H1 (cell line): ENCODE results near the gene PBX3. TPM values are rescaled to one million over a fixed set of nuclear protein-coding genes. Genes with fewer than 3 reads are reported as not detected.

Source experiments
- CEBPB ChIP-seq: IDR thresholded peaks from 2 replicates; pipeline ENCODE4 v1.6.1; 2012; ENCODE audit warnings: low read depth, low read length
- NRF1 ChIP-seq: IDR thresholded peaks from 2 replicates; pipeline ENCODE4 v1.6.1; 2011; ENCODE audit warnings: mild to moderate bottlenecking, low read depth, low read length, improper control_type of control experiment
- POLR2A ChIP-seq, 2 experiments: IDR thresholded peaks; 1 replicate in 1 of 2; 2 replicates in 1 of 2; pipeline ENCODE4 v1.6.1; 2011; ENCODE audit warnings: low read depth in 2 of 2, low read length in 2 of 2, mild to moderate bottlenecking in 2 of 2; ENCODE audit errors: control extremely low read depth in 1 of 2
- polyA plus RNA-seq, 7 experiments: library from polyadenylated mRNA; depleted of rRNA in 3 of 7; stranded (reverse) in 5 of 7; unstranded in 2 of 7; fragments of >200 nt in 5 of 7; fragments of 200-250 nt in 2 of 7; gene quantifications; 1 replicate in 5 of 7; 2 replicates in 1 of 7; 4 replicates in 1 of 7; pipeline versions ENCODE4 v1.2.1 to v1.2.3, GENCODE V29; 2011 to 2013; ENCODE audit warnings: missing spikeins in 2 of 7, mixed read lengths in 2 of 7
- total RNA-seq: library from RNA; stranded (reverse); fragmentation: NEBNext Ultra II Directional; extraction: Animal tissue kit (Norgen Biotek cat#: 25700); gene quantifications from 2 replicates; pipeline ENCODE4 v1.2.1, GENCODE V29; 2021
- TF ChIP-seq, protein P1 (sequence below): fragments of 300-600 bp; sonication (generic); IDR thresholded peaks from 2 replicates; pipeline ENCODE4 v1.7.1; 2012; ENCODE audit warnings: low read length, moderate library complexity, mild to moderate bottlenecking, inconsistent platforms; ENCODE audit not compliant: insufficient replicate concordance

Gene PBX3
- total and polyA plus RNA-seq, 2 of the 8 experiments (the other 6 are each of a cell fraction or from before 2014, with no cell fraction given), result 22.7 to 44.3 TPM

DNA sequence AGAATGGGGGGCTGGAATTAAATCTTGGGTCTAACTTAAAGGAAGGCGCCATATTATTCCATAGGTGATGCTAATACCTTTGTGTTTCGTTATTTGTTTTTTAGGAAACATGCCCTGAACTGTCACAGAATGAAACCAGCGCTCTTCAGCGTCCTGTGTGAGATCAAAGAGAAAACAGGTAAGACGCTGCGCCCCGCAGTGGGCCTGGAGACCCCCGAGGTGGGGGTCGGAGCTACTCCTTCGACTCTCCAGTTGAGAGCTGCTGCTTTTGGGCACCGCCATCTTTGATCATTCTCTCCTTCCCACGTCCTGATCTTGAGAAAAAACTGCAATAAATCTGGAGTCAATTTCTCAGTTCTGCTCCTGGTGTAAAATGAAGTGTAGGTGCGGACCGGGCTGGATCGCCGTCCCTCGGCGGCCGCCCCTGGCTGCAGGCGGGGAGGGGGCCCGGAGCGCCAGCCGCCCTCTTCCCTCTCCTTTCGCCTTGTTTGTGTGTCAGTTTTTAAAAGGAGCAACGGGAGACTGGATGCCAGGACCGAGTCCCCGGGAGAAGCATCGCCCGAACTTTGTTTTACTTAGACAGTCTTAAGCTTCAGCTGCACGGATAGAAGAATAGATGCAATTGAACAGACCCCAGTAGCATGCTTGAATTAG lies 1.4 kb downstream of the PBX3 start (continued):
- TF ChIP-seq, protein P1, sequence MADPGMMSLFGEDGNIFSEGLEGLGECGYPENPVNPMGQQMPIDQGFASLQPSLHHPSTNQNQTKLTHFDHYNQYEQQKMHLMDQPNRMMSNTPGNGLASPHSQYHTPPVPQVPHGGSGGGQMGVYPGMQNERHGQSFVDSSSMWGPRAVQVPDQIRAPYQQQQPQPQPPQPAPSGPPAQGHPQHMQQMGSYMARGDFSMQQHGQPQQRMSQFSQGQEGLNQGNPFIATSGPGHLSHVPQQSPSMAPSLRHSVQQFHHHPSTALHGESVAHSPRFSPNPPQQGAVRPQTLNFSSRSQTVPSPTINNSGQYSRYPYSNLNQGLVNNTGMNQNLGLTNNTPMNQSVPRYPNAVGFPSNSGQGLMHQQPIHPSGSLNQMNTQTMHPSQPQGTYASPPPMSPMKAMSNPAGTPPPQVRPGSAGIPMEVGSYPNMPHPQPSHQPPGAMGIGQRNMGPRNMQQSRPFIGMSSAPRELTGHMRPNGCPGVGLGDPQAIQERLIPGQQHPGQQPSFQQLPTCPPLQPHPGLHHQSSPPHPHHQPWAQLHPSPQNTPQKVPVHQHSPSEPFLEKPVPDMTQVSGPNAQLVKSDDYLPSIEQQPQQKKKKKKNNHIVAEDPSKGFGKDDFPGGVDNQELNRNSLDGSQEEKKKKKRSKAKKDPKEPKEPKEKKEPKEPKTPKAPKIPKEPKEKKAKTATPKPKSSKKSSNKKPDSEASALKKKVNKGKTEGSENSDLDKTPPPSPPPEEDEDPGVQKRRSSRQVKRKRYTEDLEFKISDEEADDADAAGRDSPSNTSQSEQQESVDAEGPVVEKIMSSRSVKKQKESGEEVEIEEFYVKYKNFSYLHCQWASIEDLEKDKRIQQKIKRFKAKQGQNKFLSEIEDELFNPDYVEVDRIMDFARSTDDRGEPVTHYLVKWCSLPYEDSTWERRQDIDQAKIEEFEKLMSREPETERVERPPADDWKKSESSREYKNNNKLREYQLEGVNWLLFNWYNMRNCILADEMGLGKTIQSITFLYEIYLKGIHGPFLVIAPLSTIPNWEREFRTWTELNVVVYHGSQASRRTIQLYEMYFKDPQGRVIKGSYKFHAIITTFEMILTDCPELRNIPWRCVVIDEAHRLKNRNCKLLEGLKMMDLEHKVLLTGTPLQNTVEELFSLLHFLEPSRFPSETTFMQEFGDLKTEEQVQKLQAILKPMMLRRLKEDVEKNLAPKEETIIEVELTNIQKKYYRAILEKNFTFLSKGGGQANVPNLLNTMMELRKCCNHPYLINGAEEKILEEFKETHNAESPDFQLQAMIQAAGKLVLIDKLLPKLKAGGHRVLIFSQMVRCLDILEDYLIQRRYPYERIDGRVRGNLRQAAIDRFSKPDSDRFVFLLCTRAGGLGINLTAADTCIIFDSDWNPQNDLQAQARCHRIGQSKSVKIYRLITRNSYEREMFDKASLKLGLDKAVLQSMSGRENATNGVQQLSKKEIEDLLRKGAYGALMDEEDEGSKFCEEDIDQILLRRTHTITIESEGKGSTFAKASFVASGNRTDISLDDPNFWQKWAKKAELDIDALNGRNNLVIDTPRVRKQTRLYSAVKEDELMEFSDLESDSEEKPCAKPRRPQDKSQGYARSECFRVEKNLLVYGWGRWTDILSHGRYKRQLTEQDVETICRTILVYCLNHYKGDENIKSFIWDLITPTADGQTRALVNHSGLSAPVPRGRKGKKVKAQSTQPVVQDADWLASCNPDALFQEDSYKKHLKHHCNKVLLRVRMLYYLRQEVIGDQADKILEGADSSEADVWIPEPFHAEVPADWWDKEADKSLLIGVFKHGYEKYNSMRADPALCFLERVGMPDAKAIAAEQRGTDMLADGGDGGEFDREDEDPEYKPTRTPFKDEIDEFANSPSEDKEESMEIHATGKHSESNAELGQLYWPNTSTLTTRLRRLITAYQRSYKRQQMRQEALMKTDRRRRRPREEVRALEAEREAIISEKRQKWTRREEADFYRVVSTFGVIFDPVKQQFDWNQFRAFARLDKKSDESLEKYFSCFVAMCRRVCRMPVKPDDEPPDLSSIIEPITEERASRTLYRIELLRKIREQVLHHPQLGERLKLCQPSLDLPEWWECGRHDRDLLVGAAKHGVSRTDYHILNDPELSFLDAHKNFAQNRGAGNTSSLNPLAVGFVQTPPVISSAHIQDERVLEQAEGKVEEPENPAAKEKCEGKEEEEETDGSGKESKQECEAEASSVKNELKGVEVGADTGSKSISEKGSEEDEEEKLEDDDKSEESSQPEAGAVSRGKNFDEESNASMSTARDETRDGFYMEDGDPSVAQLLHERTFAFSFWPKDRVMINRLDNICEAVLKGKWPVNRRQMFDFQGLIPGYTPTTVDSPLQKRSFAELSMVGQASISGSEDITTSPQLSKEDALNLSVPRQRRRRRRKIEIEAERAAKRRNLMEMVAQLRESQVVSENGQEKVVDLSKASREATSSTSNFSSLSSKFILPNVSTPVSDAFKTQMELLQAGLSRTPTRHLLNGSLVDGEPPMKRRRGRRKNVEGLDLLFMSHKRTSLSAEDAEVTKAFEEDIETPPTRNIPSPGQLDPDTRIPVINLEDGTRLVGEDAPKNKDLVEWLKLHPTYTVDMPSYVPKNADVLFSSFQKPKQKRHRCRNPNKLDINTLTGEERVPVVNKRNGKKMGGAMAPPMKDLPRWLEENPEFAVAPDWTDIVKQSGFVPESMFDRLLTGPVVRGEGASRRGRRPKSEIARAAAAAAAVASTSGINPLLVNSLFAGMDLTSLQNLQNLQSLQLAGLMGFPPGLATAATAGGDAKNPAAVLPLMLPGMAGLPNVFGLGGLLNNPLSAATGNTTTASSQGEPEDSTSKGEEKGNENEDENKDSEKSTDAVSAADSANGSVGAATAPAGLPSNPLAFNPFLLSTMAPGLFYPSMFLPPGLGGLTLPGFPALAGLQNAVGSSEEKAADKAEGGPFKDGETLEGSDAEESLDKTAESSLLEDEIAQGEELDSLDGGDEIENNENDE, result no peak
- TF ChIP-seq POLR2A (IDR thresholded peaks at IDR 0.05; ENCODE audit: control extremely low read depth in 1 of 2, low read depth in 2 of 2, low read length in 2 of 2) (no peak), CEBPB (no peak), NRF1 (no peak)
